Measurements from ENCODE around the gene SYNPR.

DNA sequence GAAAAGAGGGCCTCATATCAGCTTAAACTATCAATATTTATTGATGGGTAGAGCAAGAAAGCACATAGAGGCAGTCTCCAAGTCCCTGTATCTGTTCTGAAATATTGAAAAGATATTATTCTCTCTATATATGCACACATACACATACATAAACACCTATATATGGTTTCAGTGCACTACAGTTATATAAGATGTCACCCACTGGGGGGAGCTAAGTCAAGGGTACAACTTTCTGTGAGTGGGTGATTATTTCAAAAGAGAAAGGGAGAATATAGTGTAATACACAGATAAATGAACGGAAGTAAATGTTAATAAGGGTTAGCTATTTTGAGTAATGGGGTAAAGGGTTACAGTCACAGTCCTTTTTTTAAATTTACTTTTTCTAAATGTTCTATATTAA, 383.1 kb downstream of the SYNPR start:
- TF ChIP-seq, protein P1, sequence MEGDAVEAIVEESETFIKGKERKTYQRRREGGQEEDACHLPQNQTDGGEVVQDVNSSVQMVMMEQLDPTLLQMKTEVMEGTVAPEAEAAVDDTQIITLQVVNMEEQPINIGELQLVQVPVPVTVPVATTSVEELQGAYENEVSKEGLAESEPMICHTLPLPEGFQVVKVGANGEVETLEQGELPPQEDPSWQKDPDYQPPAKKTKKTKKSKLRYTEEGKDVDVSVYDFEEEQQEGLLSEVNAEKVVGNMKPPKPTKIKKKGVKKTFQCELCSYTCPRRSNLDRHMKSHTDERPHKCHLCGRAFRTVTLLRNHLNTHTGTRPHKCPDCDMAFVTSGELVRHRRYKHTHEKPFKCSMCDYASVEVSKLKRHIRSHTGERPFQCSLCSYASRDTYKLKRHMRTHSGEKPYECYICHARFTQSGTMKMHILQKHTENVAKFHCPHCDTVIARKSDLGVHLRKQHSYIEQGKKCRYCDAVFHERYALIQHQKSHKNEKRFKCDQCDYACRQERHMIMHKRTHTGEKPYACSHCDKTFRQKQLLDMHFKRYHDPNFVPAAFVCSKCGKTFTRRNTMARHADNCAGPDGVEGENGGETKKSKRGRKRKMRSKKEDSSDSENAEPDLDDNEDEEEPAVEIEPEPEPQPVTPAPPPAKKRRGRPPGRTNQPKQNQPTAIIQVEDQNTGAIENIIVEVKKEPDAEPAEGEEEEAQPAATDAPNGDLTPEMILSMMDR (IDR thresholded peaks at IDR 0.05; ENCODE audit: low read depth, low read length, poor library complexity, severe bottlenecking): peak; percentile 36
- no peak for TF ChIP-seq EZH2phosphoT487 (IDR thresholded peaks at IDR 0.05; ENCODE audit: borderline replicate concordance, low read length)
